ENCODE measurements around the gene BASP1.
"Not testable (repeated sequence)": the region's sequence is repeated elsewhere in the genome, so short reads cannot be mapped to it uniquely, and the experiment has no call there.

The BASP1 gene

DNA sequence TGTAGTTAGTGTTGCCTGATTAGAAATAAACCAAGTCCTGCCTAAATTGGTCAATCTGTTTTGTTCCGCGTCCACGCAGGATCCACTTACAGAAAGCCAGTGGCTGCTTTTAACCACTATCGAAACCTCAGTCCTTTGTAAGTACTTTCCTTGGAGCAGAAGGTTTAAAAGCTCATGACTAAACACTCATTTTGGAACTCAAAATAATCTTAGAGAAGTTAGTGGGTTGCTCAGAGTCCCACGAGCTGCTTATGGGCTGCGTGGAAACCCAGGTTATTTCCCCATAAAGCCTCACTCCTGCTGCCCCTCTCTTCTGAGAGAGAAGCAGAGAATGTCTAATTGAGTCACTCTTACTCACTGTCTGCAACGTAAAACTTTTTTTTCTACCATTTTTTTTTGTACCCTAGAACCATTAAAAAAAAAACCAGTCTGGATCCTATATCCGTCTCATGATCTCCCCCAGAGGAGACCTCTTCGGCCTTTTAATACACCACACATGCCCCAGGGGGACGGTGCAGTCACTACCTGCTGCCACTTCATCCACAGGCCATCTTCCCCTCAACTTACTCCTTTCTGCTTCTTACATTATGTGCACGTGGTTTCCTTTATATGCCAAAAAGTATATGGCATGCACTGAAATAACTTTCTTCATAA lies 7.6 kb downstream of the BASP1 start:
- peak; percentile 74 to 82 for ATAC-seq

DNA sequence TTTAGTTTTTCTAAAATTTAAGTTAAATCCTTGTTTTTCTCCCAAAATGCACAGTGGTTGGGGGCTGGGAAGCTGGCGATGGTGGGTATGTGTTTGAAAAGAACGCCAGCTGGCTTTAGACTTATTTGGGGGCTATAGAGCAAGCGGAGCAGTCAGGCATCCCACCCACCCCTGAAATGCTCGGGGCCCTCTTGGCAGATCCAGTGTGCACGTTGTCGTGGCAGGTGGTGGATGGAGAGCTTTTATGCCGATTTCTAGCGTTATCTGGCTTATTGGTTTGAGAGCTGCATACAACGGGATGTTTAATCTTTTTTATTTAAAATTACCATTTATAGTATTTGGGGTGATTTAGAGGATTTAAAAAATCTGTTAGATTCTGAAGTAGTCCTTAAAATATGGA lies 8.1 kb downstream of the BASP1 start:
- ATAC-seq: no peak

DNA sequence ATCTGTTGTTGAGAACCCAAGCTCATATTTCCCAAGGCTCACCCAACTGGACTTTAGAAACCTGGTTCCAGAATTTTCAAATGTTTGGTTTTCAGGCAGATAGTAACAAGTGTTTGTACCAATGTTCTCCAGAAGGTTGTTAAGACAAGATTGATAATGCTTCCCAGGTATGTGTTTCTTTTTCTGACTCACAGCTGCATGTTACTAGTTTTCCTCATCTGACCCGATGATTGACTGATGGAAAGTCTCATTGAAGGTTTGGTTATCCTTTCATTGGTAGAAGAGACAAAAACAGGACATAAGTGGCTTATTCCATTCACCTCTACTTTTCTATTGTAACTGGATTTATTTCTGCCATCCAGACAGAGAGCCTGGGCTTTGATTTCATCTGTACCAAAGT lies 10.4 kb downstream of the BASP1 start:
- ATAC-seq: no peak

DNA sequence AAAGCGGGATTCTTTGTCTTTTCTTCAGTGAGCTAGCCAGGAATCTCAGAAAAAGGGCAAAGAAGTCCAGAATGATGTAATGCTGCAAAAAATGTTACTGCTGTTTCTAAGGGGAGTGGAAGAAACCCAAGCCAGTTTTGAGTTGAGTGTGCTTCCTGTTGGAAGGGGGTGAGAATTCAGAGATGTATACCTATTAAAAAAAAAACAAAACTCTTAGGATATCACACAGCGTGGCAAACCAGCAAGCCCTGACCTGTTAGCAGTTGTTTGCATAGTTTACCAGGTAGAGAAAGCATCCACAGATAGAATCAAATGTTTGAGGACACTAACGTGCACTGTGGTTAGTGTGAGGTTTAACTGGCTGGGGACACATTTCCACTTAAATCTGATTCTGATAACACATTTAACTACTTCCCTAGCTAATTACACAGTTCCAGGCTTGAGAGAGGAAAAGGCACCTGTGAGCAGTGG lies 11.4 kb downstream of the BASP1 start:
- ATAC-seq: no peak

DNA sequence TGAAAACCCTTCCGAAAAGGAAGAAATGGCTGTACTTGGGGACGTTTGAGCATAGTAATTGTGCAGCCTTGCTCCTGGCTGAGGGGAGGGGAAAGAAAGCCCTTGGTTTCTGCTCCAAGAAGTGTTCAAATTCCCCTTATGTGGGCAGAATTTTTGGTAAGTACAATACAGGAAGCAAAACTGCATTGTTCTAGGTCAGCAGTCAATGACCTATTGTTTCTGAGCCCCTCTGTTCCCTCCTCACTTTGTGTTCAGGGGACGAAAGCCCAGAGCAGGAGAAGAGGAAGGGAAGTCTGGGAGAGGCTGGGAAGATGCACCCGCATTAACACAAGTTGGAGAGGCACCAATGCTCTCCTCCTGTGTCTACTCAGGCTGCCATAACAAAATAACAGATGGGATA lies 11.9 kb downstream of the BASP1 start:
- peak in 1 of 2 donors; percentile 27 for ATAC-seq

DNA sequence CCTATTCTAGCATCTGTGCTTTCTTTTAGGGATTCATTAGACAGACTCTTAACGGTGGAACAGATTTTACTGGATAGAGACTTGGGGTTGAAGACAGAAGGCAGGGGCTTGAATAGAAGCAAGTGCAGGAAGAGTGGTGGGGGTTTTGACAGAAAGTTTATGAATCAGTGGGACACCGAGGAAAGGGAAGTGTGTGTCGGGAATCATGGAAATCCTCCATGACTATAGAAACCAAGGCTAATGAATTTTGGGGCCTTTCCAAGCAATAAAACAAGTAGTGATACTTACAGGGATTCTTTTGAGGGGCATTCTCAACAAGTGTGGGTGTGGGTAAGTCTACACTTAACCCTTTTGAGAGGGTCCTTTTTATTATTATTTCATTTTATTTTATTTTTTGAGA lies 12.8 kb downstream of the BASP1 start:
- no peak for ATAC-seq

DNA sequence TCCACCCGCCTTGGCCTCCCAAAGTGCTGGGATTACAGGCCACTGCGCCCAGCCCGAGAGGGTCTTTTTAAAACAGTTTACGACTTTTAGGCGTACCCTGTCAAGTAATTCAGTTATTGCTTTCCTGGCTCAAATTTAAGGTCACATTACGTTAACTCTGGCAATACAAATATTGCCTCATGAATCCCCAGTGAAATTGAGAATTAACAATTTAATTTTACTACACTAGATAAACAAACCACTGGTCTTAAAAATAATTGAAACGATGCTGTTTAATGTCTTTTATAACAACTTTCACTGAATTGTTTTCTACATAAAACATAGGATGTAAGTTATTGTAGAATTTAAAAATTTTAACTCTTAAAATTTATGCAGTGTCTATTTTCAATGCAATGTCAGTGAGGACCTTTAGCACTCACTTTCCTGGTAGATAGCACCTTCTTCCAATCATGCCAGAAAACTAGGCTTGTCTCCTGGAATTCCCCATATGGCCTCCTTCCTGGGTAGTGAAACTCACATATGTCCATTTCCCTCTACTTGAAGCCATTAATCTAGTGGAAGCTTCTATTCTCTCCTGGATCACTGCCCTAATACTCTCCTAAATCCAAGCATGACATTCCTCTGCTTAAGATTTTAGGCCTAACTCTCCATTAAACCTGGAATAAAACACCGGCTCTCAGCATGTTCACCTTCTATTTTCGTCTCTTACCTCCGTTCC lies 13.5 kb downstream of the BASP1 start:
- ATAC-seq: no peak

DNA sequence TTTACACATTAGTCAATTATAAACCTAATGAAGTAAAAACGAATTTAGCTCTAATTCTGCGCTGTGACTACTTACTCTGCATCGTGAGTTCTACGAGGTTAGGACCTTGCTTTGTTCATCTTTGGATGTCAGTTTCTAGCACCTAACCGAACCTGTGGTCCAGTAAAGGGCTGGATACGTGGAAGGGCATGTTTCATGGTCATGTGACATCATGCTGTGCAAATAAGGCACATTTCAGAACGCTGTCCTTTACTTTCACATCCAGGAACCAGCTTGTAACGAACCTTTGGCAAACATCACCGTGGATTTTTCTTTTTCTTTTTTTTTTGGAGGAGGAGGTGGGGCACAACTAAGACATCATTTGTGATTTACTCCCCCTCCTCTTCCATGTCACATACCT lies 15.0 kb downstream of the BASP1 start:
- no peak for ATAC-seq

DNA sequence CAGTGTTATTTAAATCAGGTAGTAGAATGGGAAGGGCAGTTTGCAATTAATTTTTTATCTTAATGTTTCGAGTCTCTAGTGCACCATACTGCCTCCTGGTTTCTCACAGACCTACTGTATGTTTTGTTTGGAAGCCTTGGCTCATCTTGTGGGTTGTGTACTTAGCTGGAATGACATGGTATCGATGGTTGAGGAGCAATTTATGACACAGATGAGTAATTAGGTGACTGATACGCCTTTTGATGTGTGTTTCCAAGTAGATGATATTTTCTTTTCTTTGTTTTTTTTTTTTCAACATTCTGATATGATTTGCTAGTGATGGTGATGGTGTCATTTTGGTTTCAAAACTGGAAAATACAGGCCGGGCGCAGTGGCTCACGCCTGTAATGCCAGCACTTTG lies 16.1 kb downstream of the BASP1 start:
- ATAC-seq: no peak

DNA sequence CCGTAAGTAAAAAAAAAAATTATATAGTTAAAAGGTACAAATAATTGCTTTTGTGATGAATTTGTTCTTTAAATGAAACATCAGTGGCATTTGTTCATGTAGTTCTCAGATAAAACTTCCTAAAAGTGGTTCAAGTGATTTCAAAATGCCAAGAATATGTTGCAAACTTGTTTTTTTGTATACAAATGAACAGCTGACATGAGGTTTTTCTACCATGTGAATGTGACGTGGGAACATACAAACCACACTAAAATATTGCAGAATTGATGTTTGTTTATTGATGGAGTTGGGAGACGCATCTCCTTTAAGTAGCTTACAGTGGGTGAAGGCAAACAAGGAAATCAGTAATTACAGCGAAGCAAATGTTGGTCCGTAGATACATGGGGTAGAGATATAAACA lies 16.9 kb downstream of the BASP1 start:
- no peak for ATAC-seq

DNA sequence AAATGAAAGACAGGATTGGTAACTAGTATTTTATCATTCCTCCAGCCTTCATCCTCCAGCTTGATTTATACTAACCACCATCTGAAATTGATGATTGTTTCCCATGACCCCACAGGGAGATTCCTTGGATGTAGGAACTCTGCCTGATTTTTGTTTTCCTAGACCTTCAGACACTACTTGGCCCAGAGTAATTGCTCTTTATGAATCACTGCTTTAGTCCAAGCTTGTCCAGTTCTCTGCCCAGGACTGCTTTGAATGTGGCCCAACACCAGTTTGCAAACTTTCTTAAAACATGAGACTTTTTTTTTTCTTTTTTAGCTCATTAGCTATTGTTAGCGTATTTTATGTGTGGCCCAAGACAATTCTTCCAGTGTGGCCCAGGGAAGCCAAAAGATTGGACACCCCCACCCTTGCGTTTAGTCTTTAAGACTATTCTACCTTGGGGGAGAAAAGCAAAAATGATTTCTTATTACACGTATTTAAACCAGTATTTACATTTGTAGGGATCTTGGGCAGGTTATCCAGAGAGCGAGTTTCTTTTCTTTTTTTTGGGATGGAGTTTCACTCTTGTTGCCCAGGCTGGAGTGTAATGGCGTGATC lies 18.4 kb downstream of the BASP1 start:
- no peak for ATAC-seq

DNA sequence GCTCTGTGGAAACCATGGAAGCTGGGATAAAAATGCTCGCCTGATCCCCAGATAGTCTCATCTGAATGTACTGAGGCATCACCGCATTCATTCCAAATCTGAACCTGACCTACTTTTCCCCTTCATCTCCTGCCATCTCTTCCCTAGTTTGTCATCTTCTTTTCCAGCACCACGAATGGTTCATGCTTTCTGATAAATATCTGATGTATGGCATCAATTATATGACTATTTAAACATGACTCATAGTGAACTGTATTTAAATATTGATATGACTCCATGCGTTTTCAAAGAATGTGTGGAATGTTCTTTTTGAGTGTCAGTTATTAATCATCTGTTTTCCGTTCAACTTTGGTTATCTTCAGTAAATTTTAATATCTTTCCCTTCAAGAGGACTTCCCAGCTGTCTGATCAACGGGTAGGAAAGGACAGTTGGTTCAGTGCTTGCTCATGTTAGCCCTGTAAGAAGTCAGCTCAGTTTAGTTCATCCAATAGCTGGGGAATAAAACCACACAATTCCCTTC lies 21.1 kb downstream of the BASP1 start:
- ATAC-seq: peak in 1 of 2 donors; percentile 6

DNA sequence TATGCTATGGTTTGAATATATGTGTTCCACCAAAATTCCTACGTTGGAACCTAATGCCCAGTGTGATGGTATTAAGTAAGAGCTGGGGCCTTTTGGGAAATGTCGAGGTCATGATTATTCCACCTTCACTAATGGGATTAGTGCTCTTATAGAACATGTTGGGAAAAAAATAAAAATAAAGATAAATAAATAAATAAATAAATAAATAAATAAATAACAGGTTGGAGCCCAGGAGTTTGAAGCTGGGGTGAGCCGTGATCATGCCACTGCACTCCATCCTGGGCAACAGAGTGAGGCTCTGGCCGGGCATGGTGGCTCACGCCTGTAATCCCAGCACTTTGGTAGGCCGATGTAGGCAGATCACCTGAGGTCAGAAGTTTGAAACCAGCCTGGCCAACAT lies 22.5 kb downstream of the BASP1 start:
- no peak for ATAC-seq

DNA sequence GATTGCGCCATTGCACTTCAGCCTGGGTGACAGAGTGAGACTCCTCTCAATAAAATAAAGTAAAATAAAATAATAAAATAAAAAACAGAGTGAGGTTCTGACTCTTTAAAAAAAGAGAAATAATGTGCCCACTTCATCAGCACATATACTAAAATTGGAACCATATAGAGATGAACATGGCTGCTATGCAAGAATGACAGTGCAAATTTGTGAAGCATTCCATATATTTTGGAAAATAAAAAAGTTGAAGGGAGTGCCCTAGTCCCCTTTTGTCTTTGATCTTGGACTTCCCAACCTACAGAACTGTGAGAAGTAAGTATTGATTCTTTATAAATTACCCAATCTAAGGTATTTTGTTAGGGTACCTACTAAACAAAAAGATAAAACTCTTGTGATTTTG lies 23.1 kb downstream of the BASP1 start:
- no peak for ATAC-seq

DNA sequence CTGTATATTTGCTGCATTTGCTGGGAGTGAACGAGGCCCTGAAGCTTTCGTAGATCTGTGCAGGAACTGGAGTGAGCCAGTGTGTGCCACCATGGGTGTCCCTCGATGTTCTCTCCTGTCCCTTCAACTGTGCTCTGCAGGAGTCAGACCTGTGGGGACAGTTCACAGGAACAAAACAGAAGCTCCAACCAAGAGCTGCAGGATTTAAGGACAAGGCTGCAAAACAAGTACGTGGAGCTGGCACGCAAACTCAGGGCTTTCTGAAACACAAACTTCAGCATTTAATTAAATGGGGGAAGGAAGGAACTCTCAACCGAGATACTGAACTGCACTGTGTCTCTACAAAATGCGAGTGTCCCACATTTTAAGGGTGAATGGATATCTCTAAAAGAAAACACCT lies 24.2 kb downstream of the BASP1 start:
- ATAC-seq: no peak

DNA sequence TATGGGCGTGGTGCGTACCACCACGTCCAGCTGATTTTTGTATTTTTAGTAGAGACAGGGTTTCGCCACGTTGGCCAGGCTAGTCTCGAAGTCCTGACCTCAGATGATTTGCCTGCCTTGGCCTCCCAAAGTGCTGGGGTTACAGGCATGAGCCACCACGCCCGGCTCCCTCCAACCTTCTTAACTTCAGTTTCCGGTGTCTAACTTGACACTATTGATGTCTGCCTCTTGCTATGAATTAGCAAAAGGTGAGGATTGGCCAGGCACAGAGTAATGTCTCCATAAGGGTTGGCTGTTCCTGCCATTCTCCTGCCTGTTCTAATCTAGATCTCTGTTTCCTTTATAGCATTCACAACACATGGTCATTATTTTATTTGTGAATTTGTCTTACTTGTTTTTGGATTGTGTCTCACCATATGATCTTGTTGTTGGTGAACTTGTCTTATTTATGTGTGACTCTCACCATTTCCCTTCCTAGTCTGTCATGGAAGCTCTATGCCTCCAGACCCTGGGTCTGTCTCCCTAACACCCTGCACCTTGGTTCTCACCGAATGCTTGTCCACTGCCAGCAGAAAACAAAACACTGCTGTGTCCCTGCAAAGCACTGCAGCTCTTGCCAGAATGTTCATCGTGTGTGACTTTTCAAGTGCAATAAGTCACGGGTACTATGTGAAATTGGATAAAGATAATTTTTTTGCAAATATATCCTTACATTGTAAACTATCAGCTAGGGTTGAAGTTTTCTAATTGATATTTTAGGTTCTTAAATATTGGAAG lies 26.0 kb downstream of the BASP1 start:
- no peak for ATAC-seq

DNA sequence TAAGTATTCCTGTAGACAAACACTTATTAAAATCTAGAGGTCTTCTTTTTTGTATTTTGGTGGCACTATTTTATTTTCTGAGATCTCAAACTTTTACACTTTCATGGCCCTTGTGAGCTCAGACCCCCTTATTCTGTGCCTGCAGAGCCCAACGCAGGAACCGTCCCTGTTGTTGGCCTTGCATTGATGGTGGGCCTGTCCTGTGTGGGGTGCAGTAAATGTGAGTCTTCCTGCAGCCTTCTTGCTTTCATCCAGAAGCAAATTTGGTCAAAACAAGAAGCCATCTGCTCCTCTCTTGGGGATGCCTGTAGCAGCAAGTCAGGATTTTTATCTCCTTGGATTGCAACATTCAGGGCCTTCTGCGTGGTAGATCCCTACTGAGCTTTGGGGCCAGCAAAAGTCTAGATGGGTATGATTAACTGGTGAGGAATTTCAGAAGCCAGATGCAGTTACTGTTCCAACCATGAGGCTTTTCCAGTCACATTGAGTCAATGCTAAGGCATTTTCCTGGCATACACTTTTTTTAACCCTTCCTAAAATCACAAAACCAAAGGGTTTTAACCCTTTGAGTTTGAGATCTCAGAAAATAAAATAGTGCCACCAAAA lies 31.7 kb downstream of the BASP1 start:
- no peak for ATAC-seq

DNA sequence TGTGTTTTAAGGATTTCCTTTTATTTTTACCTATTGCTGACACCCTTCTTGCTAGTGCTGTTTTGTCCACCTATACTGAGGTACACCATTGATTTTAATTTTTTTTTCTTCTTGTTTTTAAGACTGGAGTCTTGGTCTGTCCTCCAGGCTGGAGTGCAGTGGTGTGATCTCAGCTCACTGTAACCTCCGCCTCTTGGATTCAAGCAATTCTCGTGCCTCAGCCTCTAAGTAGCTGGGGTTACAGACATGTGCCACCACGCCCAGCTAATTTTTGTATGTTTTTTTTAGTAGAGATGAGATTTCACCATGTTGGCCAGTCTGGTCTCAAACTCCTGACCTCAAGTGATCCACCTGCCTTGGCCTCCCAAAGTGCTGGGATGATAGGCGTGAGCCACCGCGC lies 32.4 kb downstream of the BASP1 start:
- ATAC-seq: not testable (repeated sequence)

DNA sequence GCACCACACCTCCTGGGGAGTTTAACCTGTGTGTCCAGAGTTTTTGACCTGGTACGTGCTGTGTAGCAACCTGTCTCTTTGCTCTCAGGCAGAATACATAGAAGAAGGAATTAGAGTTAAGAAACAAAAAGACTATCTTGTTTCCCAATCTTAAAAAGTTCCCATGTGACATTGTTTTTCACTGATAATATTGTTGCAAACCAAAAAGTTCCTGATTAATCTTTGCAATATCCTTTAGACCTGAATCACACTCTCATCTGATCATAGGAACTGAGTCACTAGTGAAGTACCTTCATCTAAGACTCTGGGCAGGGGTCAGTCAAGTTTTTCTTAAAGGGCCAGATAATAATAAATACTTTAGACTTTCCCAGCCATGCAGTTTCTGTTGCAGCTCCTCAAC lies 35.1 kb downstream of the BASP1 start:
- no peak for ATAC-seq

DNA sequence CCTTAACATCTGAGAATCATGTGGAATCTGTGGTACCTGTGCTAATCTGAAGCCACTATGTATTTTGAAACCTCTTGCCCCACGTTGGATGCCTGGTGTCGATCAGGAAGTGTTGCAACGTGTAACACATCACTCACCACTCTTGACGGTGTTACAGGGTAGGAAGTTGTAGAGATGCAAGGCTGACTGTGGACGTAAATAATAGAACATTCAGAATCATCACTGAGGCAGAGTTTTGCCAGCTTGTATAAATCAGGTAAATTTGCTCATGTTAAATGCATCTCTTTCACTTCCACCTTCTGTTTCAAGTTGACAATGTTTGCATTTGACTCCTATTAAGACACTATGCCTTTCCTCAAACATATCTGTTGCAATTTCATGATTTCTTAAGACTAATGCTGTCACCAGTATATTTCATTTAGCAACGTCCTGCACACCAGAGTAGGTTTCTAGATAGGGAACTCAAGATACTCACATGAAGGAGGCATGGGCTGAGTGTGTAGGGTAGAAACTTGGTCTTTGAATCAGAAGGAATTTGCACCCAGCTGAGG lies 38.1 kb downstream of the BASP1 start:
- peak; percentile 26 to 50 for ATAC-seq

DNA sequence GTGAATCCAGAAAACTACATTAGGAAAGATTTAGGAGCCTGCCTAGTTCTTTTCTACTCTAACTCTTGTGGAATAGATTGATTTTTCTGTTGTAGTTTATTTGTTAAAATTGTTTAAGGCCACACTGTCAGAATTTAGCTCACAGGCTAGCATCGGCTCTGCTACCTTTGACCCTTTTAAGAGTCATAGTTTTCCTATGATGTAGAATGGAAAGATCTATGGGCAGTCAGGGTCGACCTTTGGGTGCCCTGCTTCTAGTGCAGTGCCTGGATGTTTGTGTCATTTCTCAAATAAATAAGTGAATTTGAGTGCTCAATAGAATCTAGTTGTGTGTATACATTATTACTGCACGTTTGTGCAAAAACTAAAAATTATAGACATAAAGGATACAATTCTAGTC lies 38.7 kb downstream of the BASP1 start:
- no peak for ATAC-seq

DNA sequence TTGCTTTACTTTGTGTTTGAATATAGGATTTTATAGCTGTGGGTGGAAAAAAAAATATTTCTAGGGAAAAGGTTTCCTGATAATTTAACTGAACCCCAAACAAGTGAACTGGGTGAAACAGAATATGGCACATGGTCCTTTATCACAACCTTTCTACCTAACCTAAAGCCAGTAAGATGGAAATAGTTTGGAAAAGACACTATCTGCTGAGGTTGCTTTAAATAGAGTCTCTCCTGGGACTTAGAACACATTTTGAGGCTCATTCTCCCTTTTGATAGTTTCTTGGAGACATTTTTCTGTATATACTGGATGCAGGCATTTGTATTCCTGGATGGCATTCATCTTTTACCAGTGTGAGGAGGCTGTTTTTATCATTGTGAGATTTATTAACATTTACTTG lies 39.4 kb downstream of the BASP1 start:
- no peak for ATAC-seq
